Upper lobe of right lung (tissue), 1 donor: ENCODE measurements around the gene SAFB. TPM values are rescaled to one million over a fixed set of nuclear protein-coding genes. Genes with fewer than 3 reads are reported as not detected.

ENCODE experiments used
- ATAC-seq: fragments of 200-7000 bp; cut with Tn5 transposase; one replicate; pipeline ENCODE4 v1.9.1; 2020; ENCODE audit warnings: mild to moderate bottlenecking, moderate library complexity
- DNase-seq: peaks from one replicate; pipeline ENCODE4 v3.0.0-alpha.2; 2020
- H3K27ac ChIP-seq: fragments of 200-600 bp; one replicate; pipeline ENCODE4 v1.8.0; 2022
- H3K27me3 ChIP-seq: fragments of 200-600 bp; one replicate; pipeline ENCODE4 v1.8.0; 2022; ENCODE audit warnings: mild to moderate bottlenecking
- H3K36me3 ChIP-seq: fragments of 200-600 bp; one replicate; pipeline ENCODE4 v1.8.0; 2022
- H3K4me1 ChIP-seq: fragments of 200-600 bp; one replicate; pipeline ENCODE4 v1.8.0; 2022
- H3K4me3 ChIP-seq: fragments of 200-600 bp; one replicate; pipeline ENCODE4 v1.8.0; 2022; ENCODE audit warnings: mild to moderate bottlenecking
- H3K9me3 ChIP-seq: fragments of 200-600 bp; one replicate; pipeline ENCODE4 v1.8.0; 2022
- CTCF ChIP-seq: fragments of 200-600 bp; IDR thresholded peaks from one replicate; pipeline ENCODE4 v1.8.0; 2022; ENCODE audit warnings: antibody characterized with exemption
- intact Hi-C: fragments of 100-400 bp; cut with DNase I; formaldehyde crosslinking; loops from one replicate; pipeline ENCODE4 v1.11.0; 2022
- total RNA-seq: library from RNA; stranded (reverse); fragmentation: NEBNext Ultra II Directional; extraction: Animal tissue kit (Norgen Biotek cat#: 25700); gene quantifications from one replicate; pipeline ENCODE4 v1.2.1, GENCODE V29; 2021
- donor health status: DM: no; HTN: yes; CAD: no; lungs with severe emphysema.

Gene SAFB
- total RNA-seq, 1 donor from 2014 or later: 71.9 TPM

DNA sequence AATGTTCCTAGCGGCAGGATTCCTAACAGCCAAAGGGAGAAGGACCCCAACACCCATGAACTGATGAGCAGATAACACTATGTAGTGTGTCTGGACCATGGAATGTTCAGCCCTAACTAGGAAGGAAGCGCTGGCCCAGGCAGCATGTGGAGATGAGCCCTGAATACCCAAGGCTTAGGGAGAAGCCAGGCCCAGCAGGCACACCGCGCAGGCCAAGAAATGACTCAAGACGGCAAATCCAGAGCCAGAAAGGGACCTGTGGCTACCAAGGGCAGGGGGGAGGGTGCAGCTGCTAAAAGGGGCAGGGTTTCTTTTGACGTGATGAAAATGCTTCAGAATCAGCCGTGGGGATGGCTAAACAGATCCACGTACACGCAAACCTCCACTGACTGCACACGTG lies 34.4 kb upstream of the SAFB start:
- no peak for ATAC-seq
- peaks cover 79% of the 10 kb centered on the region for H3K36me3 ChIP-seq
- no peaks in the 10 kb centered on the region for H3K4me1 ChIP-seq

DNA sequence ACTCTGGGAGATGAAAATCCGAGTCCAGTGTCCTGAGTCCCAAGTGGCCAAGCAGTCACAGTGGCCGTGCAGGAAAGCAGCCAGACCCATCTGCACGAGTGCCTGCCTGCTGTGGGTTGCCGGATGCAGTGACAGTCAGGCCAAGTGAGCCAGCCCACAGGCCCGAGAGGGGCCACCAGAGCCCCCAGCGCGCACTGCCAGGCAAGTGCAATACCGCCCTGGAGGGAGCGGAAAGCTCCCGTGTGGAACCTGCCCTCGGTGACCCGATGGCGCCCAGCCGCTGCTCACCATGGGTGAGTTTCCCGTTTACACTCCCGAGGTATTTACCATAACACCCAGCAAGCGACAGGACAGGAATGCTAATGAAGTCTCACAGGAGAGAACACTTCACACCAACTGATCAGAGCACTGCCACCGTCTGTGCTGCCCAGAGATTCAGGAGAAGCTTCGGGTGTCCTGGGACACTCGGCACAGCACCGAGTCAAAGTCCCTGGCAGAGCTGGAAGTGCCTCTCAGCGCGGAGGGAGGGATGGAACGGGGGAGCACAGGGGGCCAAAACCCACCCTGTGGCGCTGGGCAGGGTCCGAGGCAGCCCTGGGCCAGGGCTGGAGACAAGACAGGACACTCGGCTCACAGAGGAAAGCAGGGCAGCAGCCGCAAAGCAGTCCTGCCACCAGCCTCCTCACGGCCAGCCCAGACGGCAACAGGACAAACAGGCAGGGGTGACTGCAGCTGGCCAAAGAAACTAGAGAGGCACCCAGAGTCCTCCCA lies 33.8 kb upstream of the SAFB start:
- Histone ChIP-seq H3K9me3 (no peaks in the 10 kb centered on the region), H3K4me1 (no peaks in the 10 kb centered on the region), H3K27ac (no peak overlapping the region), H3K36me3 (peaks cover 81% of the 10 kb centered on the region), H3K27me3 (no peaks in the 10 kb centered on the region), H3K4me3 (no peak overlapping the region)
- DNase-seq: no peak
- intact Hi-C loops: no loop called here
- ATAC-seq: no peak
- TF ChIP-seq CTCF: no peak

More for the DNA sequence above, 34.4 kb upstream of the SAFB start:
- Histone ChIP-seq H3K4me3 (no peak overlapping the region), H3K9me3 (no peaks in the 10 kb centered on the region), H3K27ac (no peak overlapping the region), H3K27me3 (no peaks in the 10 kb centered on the region)
- DNase-seq: no peak
- no peak for TF ChIP-seq CTCF
- intact Hi-C loops: no loop called here

DNA sequence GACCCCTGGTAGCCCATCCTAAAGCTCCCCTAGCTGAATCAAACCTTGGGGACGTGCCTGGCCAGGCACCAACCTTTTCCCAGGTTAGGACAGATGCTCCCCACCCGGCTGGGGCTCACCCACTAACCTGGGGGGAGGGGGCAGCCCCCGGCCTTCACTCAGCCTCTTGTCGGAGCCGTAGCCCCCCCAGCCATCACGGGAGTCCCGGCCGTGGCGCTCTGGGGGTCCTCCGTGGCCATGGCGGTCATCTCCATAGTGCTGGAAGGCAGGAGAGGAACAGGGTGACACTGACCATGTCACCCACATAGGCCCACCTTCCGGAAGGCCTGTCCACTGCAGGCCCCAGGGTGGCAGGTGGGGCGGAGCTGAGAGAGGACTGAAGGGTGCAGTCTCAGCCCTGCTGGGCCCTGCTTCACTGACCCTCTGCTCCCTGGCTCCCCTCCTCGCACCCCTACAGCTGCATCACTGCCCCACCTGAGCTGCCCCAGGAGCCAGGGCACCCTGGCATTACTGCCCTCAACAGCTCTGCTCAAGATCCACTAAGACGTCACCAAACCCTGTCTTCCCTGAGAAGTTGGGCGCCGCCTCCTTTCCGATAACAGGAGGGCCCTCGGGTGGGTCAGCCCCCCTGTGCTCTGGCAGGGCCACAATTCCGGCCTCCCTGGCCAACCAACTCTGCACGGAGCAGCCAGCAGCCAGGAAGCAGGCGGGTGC lies 32.6 kb upstream of the SAFB start:
- no peak for TF ChIP-seq CTCF
- ATAC-seq (no peak), DNase-seq (no peak)
- no peaks in the 10 kb centered on the region for H3K9me3 ChIP-seq
- H3K4me1 ChIP-seq: no peaks in the 10 kb centered on the region
- no peak overlapping the region for H3K27ac ChIP-seq
- H3K27me3 ChIP-seq: no peaks in the 10 kb centered on the region
- intact Hi-C loops: no loop called here
- H3K4me3 ChIP-seq: no peak overlapping the region
- peaks cover 91% of the 10 kb centered on the region for H3K36me3 ChIP-seq

DNA sequence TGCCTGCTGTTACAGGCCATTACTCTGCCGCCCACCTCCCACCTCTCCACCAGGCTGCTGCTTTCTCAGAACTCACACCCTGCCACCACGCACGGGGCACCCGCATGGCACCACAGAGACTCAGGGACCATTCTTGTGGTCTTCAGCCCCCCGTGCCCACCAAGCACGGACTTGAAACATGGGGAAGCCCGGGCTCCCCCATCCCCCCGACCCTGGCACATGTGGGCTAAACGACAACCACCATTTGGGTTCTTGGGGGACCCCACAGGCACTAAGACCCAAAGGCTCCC lies 32.1 kb upstream of the SAFB start:
- peaks cover 96% of the 10 kb centered on the region for H3K36me3 ChIP-seq
- no peak overlapping the region for H3K4me3 ChIP-seq
- intact Hi-C loops: no loop called here
- TF ChIP-seq CTCF: no peak
- DNase-seq (no peak), ATAC-seq (no peak)
- H3K27ac ChIP-seq: no peak overlapping the region
- H3K4me1 ChIP-seq: no peaks in the 10 kb centered on the region
- no peaks in the 10 kb centered on the region for H3K27me3 ChIP-seq
- H3K9me3 ChIP-seq: no peaks in the 10 kb centered on the region

DNA sequence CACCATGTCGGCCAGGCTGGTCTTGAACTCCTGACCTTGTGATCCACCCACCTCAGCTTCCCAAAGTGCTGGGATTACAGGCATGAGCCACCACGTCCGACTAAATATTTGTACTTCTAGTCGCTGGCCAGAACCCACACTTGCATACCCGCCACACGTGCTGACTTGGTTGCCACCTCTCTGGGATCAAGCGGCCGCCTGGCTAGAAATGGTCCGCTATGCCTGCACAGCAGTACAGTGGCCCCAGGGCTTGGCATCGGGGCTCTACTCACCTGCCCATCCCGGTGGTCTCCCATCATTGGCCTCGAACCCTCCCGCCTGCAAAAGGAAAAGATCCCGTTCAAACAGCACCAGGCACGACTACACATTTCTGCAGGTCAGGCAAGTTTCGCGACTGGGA lies 31.4 kb upstream of the SAFB start:
- intact Hi-C loops: no loop called here
- Histone ChIP-seq H3K36me3 (peaks cover 100% of the 10 kb centered on the region), H3K9me3 (no peaks in the 10 kb centered on the region)

More for the DNA sequence above, 31.4 kb upstream of the SAFB start:
- H3K27ac ChIP-seq: no peak overlapping the region
- no peak for TF ChIP-seq CTCF
- H3K4me1 ChIP-seq: no peaks in the 10 kb centered on the region
- no peak overlapping the region for H3K4me3 ChIP-seq
- no peak for ATAC-seq
- H3K27me3 ChIP-seq: no peaks in the 10 kb centered on the region
- no peak for DNase-seq
